Measurements from ENCODE around the gene RDH11. TPM values are rescaled to one million over a fixed set of nuclear protein-coding genes. Genes with fewer than 3 reads are reported as not detected.

Gene RDH11
- polyA plus RNA-seq, 3 donors, result 64.9 to 70.7 (median 65.4) TPM

GRCh38 chr14:67674139-67674479 lies 21.5 kb downstream of the RDH11 start:
- Histone ChIP-seq H3K36me3 (replicated peaks in 1 of 2; ENCODE audit: control insufficient read depth in 1 of 2, insufficient read depth in 2 of 2, low read length in 2 of 2) (peaks cover 4 to 24% of the 10 kb centered on the region in 2 donors), H3K9me3 (replicated peaks in 1 of 2; ENCODE audit: control insufficient read depth in 1 of 2, insufficient read depth in 1 of 2, low read length in 2 of 2) (no peaks in the 10 kb centered on the region), H2AFZ (ENCODE audit: insufficient read depth, low read depth, low read length, poor library complexity, severe bottlenecking) (peak overlapping the region; percentile 90), H3K27me3 (ENCODE audit: control insufficient read depth in 2 of 2, insufficient read depth in 2 of 2, low read length in 2 of 2) (no peaks in the 10 kb centered on the region), H3K4me2 (replicated peaks; ENCODE audit: extremely low read depth, low read length, poor library complexity, severe bottlenecking) (peak overlapping the region; percentile 94), H3K4me3 (replicated peaks in 1 of 3; ENCODE audit: low read depth in 2 of 3, low read length in 3 of 3) (peak overlapping the region; percentile 76 to 95 (median 89)), H3K27ac (ENCODE audit: low read depth in 1 of 2, low read length in 2 of 2) (peak overlapping the region; percentile 83 to 97), H4K20me1 (ENCODE audit: insufficient read depth, low read length) (peaks cover 49% of the 10 kb centered on the region), H3K9ac (ENCODE audit: insufficient read depth, low read length, poor library complexity, severe bottlenecking) (peak overlapping the region; percentile 95), H3K79me2 (ENCODE audit: insufficient read depth, low read length) (peaks cover 52% of the 10 kb centered on the region), H3K4me1 (ENCODE audit: control insufficient read depth in 1 of 2, insufficient read depth in 2 of 2, low read length in 2 of 2) (peaks cover 22 to 31% of the 10 kb centered on the region in 2 donors)
- peak; percentile 22 to 51 (median 44) for DNase-seq
- peak; percentile 21 for TF ChIP-seq CTCF (IDR thresholded peaks at IDR 0.05)
- WGBS (ENCODE audit: insufficient coverage), result 0% methylated on average over 23 of the region's 25 CpGs
- H3K27me3 Mint-ChIP-seq (ENCODE audit: low read depth in 3 of 3), result peaks cover 0 to 2% (median 0%) of the 10 kb centered on the region in 3 donors
- peaks cover 31 to 46% of the 10 kb centered on the region in 2 donors for H3K36me3 Mint-ChIP-seq
- no peaks in the 10 kb centered on the region for H3K9me3 Mint-ChIP-seq
- intact Hi-C loops (cut with micrococcal nuclease), result loop anchor here (5.0 to 10.0 kb wide), 3 partner anchors 33 to 72 kb away; partner anchors contain the start of genes ARG2 (in 1 of the 2) and PIGH (in 1 of the 2)
- H3K4me3 Mint-ChIP-seq, result peak overlapping the region; percentile 90 to 91
- peaks cover 30% of the 10 kb centered on the region for H3K4me1 Mint-ChIP-seq
- H3K27ac Mint-ChIP-seq, result peak overlapping the region; percentile 86 to 96 (median 93)

GRCh38 chr14:67673451-67673850 lies 22.1 kb downstream of the RDH11 start:
- Histone ChIP-seq H3K9ac (ENCODE audit: insufficient read depth, low read length, poor library complexity, severe bottlenecking) (no peak overlapping the region), H3K4me1 (ENCODE audit: control insufficient read depth in 1 of 2, insufficient read depth in 2 of 2, low read length in 2 of 2) (peaks cover 22 to 31% of the 10 kb centered on the region in 2 donors), H3K27me3 (ENCODE audit: control insufficient read depth in 2 of 2, insufficient read depth in 2 of 2, low read length in 2 of 2) (no peaks in the 10 kb centered on the region), H3K4me3 (replicated peaks in 1 of 3; ENCODE audit: low read depth in 2 of 3, low read length in 3 of 3) (peak overlapping the region; percentile 76 to 95 (median 89)), H3K36me3 (replicated peaks in 1 of 2; ENCODE audit: control insufficient read depth in 1 of 2, insufficient read depth in 2 of 2, low read length in 2 of 2) (peaks cover 4 to 18% of the 10 kb centered on the region in 2 donors), H2AFZ (ENCODE audit: insufficient read depth, low read depth, low read length, poor library complexity, severe bottlenecking) (peak overlapping the region; percentile 90), H4K20me1 (ENCODE audit: insufficient read depth, low read length) (peaks cover 56% of the 10 kb centered on the region), H3K79me2 (ENCODE audit: insufficient read depth, low read length) (peaks cover 59% of the 10 kb centered on the region), H3K4me2 (replicated peaks; ENCODE audit: extremely low read depth, low read length, poor library complexity, severe bottlenecking) (peak overlapping the region; percentile 94), H3K27ac (ENCODE audit: low read depth in 1 of 2, low read length in 2 of 2) (peak overlapping the region in 1 of 2 donors; percentile 97), H3K9me3 (replicated peaks in 1 of 2; ENCODE audit: control insufficient read depth in 1 of 2, insufficient read depth in 1 of 2, low read length in 2 of 2) (no peaks in the 10 kb centered on the region)
- H3K9me3 Mint-ChIP-seq, result no peaks in the 10 kb centered on the region
- H3K36me3 Mint-ChIP-seq, result peaks cover 25 to 41% of the 10 kb centered on the region in 2 donors
- H3K27ac Mint-ChIP-seq, result peak overlapping the region in 4 of 7 donors; percentile 90 to 96 (median 94)
- intact Hi-C loops (cut with micrococcal nuclease), result loop anchor here (5.0 to 10.0 kb wide), 3 partner anchors 34 to 71 kb away; partner anchors contain the start of genes ARG2 (in 1 of the 2) and PIGH (in 1 of the 2)
- H3K4me3 Mint-ChIP-seq, result peak overlapping the region; percentile 90 to 91
- no peak for TF ChIP-seq CTCF (IDR thresholded peaks at IDR 0.05)
- WGBS (ENCODE audit: insufficient coverage), result 0% methylated on average over 1 of the region's 5 CpGs
- no peak for DNase-seq
- peaks cover 0 to 2% (median 0%) of the 10 kb centered on the region in 3 donors for H3K27me3 Mint-ChIP-seq (ENCODE audit: low read depth in 3 of 3)
- peaks cover 31% of the 10 kb centered on the region for H3K4me1 Mint-ChIP-seq
